GM21529 (cell line): ENCODE measurements around the gene HLA-DQA1.
A peak's percentile ranks its signal among the peaks of the same experiment; 100 is the strongest.
"Not testable (repeated sequence)": the region's sequence is repeated elsewhere in the genome, so short reads cannot be mapped to it uniquely, and the experiment has no call there.

ENCODE experiments used
- ATAC-seq: cut with Tn5 transposase; IDR thresholded peaks from one replicate; pipeline ENCODE4 v1.9.1; 2021; ENCODE audit not compliant: unreplicated experiment

HLA-DQA1 gene

DNA sequence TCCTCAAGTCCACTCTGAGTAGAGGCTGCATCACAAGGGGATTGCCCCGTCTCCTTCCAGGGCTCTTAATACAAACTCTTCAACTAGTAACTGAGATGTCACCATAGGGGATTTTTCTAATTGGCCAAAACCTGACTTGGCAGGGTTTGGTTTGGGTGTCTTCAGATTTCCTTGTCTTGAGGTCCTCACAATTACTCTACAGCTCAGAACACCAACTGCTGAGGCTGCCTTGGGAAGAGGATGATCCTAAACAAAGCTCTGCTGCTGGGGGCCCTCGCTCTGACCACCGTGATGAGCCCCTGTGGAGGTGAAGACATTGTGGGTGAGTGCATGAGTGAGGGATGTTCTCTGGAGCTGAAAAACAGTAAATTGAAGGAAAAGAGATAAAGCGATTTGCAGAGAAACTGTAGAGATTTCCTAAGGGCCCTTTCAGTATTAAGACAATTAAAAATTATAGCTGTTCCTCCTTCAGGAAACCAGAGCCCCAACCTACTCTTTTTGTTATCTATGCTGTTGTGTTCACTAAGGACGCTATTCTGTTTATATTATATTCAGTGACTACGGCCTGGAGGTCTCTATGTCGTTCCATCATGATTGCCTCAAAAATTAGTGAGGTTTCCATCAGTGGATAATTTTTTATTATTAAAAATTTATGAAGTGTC lies at the start of gene HLA-DQA1:
HLA-DQA1 (plus strand) TSS at position 188 of the 662 bp plus-strand sequence; CDS start at position 241, 53 bp downstream.
- peak; percentile 71 for ATAC-seq

DNA sequence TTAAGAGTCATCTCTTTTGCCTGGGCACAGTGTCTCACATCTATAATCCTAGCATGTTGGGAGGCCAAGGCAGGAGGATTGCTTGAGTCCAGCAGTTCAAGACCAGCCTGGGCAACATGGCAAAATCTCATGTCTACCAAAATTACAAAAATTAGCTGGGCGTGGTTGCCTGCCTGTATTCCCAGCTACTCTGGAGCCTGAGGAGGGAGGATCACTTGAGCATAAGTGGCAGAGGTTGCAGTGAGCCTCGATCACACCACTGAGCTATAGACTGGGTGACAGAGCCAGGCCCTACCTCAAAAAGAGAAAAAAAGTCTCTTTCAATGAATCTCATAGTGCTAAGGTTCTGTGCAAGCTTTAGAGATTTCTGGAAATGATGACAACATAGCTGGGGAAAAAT lies 49.0 kb upstream of the HLA-DQA1 start:
- ATAC-seq = no peak

DNA sequence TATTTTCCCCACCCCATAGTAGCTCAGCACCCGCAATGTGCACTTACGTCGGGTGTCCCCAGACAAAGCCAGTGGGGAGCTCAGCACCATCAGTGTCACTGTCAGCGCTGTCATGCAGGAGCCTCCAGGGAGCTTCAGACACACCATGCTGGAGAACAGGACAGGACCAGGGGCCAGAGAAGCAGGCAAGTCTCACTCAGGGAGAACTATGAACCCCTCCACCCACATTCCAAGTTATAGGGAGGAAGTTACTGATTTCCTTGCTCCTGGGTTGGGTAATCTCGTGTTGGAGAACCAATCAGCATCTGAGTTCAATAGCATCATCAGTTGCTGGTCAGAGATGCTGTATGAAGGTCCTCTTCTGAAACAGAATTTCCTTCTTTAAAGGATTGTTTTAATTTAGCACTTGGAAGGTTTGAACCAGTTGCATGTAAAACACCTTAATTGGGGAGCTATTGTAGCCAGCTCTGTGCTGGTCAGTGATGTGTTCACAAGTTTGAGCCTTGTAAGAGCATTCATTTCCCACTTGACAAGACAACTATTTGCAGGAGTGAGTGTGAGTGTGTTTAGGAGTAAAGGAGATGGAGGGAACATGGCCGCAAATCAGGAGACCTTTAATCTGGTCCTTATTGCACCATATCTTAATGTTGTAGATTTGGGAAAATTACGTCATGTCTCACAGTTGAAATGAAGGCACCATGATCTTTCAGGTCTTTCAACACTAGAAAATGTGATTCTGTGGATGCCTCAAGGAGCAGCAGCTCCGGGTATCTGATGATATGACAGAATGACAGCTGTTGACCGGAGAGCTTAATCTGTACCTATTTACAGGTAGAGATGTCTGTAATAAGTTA lies 47.4 kb upstream of the HLA-DQA1 start, which contains the start of gene HLA-DRB1:
HLA-DRB1 (minus strand) TSS at position 253 of the 854 bp plus-strand sequence; CDS start at position 147, 106 bp downstream.
- peak; percentile 94 for ATAC-seq

DNA sequence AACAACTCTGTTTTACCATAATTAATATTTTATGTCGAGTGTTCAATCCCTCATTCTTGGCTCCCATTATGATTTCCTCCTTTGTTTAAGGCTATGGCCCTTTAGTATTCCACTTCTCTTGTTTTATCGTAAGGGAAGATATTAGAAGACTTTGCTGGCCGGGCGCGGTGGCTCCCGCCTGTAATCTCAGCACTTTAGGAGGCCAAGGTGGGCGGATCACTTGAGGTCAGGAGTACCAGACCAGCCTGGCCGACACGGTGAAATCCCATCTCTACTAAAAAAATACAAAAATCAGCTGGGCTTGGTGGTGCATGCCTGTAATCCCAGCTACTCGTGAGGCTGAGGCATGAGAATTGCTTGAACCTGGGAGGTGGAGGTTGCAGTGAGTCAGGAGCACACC lies 46.5 kb upstream of the HLA-DQA1 start:
- not testable (repeated sequence) for ATAC-seq

DNA sequence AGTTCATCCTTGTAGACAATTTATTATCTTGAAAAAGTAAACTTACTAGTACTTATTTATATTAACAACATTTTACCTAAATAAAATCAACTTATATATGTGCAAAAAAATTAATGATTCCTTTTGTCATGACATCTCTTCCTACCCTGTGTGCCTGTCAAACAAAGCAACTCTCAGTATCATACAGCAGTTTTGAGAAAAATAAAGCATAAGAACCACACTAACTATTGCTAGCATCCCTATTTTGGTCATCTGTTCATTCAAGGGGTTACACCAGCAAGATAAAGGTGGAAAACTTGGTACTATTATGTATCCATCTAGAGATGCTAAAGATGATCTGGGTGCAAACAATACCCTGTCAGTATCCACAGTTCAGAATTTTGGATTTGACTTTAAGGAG lies 40.2 kb upstream of the HLA-DQA1 start:
- no peak for ATAC-seq

- no peak for ATAC-seq
These were observed 34.8 kb upstream of the HLA-DQA1 start for GRCh38 chr6:32602383-32602782.

GRCh38 chr6:32603222-32603621 lies 34.0 kb upstream of the HLA-DQA1 start:
- no peak for ATAC-seq

DNA sequence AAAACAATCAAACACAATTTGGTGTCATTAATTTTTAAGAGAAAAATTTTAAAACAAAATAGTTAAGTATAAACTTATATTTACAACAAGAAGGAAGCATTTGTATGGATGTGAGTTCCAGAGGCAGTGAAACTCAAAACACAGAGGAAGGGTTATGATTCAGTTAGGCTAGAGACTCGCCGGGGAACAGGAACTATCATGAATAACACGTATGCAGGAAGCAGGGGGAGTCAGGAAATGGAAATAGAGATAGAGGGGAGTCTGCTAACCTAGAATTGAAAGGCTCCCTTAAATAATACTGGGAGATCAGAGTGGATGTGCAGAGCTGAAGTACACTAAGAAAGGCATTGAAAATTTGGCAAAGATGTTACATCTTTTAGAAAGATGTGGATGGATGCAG lies 33.3 kb upstream of the HLA-DQA1 start:
- ATAC-seq = no peak

GRCh38 chr6:32604434-32604877 lies 32.8 kb upstream of the HLA-DQA1 start:
- no peak for ATAC-seq

DNA sequence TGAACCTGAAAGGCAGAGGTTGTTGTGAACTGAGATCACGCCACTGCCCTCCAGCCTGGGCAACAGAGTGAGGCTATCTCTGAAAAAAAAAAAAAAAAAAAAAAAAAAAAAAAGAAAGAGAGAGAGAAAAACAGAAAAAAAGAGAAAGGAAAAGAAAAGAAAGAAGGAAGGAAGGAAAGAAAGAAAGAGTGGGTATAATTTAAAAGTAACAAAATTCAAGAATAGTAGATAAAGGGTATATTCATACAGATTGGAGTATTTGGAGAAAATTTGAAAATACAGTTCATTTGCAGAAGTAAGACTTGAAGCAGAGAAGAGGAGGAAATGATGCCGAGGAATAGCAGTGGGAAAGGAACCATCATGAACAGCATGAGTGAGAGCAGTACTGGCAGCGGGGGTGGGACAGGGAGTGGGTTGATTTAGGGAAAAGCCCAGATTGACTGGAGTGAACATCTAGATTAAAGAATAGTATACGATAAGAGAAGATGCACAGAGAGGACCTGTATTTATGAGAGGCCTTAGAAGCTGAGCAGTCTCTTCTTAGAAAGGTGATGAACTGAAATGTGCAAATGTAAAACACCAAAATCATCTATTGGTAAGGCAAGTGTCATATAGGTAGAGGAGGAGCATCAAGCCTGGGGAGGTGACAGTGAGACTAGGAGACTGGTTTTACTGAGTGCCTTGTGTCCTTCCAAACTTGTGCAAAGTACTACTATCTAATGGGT lies 29.8 kb upstream of the HLA-DQA1 start:
- no peak for ATAC-seq

DNA sequence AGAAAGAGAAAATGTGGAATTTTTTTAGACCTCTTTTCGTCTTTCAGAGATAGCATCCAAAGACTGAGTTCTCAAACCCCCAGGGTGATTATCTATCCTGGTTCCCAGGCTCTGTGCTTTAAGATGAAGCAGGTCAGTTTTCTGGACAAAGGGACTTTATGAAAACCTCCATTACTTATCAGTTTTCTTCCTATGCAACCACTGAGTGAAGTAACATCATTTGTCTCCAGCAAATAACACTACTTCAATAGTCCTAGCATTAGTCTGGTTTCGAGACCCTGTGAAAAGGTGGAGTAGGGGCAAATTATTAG lies 29.3 kb upstream of the HLA-DQA1 start:
- ATAC-seq = no peak

DNA sequence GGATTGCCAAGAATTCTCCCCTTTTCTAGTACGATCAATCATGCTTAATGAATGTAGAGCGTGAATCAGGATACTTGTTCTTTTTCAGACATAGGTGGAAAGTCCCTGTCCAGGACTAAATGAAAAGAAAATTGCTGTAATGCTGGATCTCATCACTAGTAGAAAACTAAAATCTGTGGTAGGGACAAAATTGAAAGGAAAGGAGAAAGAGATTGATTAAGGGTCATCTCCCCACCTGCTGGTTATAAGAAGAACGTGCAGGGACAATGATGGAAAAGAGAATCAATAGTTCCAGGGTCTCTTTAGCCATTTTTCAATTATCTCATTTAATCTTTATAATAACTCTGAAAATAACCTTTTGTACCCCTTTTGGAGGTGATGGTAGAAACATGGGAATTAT lies 28.8 kb upstream of the HLA-DQA1 start:
- no peak for ATAC-seq

- ATAC-seq = no peak
These were observed 27.8 kb upstream of the HLA-DQA1 start for GRCh38 chr6:32609391-32609730.

DNA sequence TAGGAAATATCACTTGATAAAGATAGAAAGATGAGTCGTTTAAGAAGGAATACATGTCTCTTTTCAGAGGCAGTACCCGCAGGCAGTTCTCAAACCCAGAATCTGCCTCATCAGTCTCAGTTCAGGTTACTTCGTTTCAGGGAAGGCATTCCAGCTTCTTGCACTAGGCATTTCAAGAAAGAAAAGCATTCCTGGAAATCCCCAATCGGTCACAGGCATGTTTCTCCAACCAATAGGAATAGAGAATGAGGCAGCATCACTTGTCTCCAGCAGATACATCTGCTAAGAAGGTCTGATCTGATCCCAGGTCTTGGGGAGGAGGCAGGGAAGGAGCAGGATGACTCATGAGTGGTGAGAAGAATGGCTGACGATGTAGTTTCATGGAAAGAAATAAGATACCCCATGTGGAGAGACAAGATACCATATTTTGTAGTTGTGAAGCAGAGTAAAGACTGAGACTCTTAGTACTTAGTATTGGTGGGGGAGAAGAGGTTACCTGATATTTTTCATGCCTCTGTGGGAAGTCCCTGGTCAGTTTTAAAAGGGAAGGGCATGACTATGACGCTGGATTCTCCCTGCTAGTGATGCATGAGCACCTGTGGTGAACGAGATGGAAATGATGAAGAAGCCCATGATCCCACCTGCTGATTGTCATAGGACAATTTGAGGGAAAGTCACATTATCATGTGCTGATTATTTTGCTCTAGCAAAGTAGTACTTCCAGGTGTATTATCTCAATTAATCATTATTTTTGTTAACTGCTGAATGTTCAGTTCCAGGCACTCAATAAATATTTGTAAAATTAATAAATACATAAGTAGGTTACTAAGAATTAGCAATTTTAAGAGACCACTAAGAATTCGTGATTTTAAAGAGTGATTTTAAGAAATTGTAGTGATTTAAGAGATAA lies 27.2 kb upstream of the HLA-DQA1 start:
- ATAC-seq = peak; percentile 88

DNA sequence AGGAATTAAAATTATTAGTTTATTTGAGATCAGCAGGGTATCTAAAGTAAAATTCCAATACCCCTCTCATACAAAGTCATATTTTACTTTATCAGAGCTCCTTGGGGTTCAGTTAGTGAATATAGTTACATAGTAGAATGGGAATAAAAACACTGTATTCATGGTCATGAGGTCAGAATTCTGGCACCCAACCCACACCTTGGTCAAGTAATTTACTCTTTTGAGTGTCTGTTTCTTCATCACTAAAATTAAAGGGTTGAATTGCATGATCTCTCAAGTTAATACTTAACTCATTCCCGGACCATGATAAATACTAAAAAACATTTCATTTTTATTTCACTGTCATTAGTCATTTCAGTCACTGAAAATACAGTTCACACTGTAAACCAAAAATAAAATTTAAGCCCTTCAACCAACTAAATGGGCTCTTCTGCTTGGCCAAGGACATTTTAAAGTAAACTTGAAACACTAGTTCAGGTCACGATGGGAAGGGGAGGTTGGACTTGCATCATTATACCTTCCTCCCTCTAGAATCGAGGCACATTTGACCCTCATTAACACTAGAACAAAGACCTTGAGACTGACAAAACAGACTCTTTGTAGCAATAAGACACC lies 26.4 kb upstream of the HLA-DQA1 start:
- ATAC-seq = no peak

DNA sequence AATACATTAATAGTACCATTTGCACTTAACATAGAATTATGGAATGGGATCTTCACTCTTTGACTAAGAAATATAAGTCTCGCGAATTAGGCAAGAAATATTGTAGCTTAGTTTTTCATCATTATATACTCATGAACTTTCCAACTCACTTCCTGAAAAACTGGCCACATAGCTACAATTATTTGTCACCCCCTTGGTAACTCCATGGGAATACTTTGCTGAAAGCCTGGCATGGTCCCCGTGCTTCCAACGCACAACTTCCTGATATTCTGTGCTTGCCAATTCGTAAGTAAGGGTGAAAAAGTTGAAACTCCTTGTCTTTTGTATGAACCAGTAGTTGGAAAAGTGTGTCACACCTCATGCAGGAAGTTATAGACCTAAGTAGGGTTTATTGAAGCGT lies 23.7 kb upstream of the HLA-DQA1 start:
- ATAC-seq = no peak

DNA sequence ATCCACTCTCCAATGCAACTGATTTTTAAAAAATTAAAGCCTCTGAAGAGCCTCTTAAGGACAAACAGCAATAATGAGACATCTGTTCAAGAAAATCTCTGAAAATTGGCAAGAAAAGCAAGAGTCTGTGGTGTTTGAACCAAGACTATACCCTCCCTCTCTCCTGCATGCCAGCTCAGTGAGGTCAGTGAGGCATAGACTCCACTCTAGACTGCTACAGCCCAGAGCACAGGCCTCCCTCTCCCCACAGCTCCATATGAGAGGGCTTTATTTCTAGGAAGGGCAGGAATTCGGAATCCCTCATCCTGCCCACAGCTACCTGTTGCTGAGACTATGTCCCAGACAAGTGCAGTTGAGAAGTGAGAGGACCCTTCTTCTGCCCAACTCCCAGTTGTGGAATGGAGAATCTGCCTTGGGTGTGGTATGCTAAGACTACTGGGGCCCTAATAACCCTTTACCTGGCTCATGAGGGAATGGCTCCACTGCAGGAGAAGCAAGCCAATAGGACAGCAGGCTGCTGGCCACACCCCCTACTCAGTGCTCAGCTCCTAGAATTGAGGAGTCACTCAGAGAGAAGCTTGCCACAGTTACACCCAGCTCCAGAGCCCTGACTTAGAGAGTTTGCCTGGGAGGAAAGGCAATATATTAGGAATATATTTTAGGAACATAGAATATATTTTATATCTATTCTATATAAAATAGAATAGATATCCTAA lies 22.7 kb upstream of the HLA-DQA1 start:
- no peak for ATAC-seq

DNA sequence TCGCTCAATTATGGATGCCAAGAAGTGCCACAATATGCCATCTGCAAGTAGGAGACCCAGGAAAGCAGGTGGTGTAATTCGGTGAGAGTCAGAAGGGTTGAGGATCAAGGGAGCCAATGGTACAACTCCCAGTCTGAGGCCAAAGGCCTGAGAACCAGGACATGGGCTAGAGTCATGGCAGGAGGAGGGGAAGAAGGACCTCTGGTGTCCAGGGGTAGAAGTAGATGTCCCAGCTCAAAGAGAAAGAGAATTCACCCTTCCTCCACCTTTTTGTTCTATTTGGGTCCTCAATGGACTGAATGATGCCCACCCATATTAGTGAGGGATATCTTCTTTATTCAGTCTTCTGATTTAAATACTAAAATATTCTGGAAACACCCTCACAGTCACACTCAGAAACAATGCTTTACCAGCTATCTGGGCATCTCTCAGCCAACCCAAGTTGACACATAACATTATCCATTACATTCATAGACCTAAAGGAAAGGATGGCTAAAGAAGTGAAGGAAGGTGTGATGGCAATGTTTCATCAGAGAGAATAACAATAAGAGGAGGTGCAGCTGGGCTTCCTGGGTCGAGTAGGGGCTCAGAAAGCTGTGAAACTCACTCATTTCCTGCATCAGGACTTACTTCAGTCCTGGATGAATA lies 21.2 kb upstream of the HLA-DQA1 start:
- ATAC-seq = no peak

- ATAC-seq = no peak
These were observed 19.5 kb upstream of the HLA-DQA1 start for GRCh38 chr6:32617751-32618150.
